GM18508 (cell line): ENCODE measurements around the gene CKAP5.
A peak's percentile ranks its signal among the peaks of the same experiment; 100 is the strongest.

ENCODE experiments used
- ATAC-seq: cut with Tn5 transposase; IDR thresholded peaks from one replicate; pipeline ENCODE4 v1.9.1; 2021; ENCODE audit warnings: moderate number of reproducible peaks; ENCODE audit not compliant: insufficient read depth, unreplicated experiment

Gene CKAP5

DNA sequence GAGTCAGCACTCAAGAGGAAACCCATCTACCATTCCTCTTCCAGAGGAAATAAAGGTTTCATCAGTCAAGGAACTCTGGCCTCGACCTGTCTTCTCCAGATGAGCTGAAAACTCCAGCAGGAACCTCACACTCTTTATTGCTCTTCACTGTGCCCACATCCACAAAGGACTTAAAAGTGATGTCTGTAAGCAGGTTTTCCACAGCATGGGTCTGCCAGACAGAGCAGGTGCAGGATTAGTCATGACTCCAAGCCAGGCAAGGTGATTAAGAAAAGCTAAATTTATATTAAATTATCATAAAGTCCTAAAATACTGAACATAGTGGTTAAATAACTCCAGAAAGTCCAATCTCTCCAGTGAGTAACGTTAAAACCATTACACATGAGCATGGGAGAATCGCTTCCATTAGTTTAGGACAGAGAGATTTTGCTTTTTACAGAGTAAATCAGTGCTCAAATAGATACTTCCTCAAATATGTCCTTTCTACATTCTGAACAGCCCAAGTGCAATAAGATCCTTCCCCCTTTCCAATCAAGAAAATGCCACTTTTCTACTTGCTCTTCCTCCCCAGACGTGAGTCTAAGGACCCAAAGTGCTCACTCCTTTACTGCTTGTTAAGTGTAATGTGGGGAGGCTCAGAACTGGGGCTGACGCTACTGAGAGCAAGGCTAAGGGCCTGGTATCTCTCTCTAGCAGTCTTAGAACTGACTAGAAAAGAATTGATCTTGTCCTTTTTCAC is 10.7 kb upstream of the CKAP5 start:
- no peak for ATAC-seq

DNA sequence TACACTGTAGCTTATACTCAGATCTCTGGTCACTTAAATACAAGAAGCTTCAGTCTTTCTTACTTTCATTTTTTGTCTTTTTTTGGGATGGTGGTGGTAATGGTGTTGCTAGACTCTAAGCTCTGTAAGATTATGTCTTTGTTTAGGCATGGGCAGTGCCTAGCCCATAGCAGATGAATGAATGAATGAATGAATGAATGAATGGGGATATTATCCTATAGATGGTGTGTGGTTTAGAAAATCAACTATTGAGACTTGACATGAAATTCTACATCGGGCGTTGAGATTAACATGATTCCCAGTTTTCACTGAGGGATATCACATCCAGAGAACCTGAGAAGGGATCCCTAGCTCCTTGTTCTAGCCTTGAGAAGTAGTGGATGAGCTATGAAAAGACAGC is 9.8 kb upstream of the CKAP5 start:
- ATAC-seq = no peak

DNA sequence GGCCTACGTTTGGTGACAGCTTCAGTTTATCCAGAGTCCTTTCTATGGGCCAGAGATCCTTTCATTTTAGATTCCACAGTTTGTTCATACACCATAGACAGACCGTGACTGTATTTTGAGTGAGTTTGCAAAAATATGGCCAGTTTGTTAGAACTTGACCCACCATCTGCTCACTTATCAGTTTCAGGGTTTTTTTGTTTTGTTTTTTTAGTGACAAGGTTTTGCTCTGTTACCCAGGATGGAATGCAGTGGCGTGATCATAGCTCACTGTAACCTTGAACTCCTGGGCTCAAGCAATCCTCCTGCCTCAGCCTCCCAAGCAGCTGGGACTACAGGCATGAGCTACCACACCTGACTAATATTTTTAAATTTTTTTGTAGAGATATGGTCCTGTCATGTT is 9.1 kb upstream of the CKAP5 start:
- ATAC-seq = no peak

GRCh38 chr11:46850829-46851380 is 4.8 kb upstream of the CKAP5 start:
- ATAC-seq = no peak

- ATAC-seq = no peak
Observed at GRCh38 chr11:46849631-46850030, 3.6 kb upstream of the CKAP5 start.

- ATAC-seq = peak; percentile 11
Observed at GRCh38 chr11:46846510-46846830, 390 bp upstream of the CKAP5 start.

DNA sequence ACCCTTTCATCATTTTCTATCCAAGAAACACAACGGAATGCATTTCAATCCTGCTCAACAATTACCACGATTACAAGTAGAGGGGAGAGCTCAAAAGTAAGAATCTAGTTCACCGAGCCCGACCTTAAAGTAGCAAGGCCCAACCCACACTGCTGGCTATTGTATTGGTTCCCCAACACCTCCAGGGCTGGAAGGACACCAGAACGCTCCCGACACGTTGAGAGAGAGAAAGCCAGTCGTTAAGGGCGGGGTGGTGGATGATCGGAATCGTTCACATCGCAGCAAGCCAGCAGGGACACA is 690 bp downstream of the CKAP5 start:
- ATAC-seq = peak; percentile 23

DNA sequence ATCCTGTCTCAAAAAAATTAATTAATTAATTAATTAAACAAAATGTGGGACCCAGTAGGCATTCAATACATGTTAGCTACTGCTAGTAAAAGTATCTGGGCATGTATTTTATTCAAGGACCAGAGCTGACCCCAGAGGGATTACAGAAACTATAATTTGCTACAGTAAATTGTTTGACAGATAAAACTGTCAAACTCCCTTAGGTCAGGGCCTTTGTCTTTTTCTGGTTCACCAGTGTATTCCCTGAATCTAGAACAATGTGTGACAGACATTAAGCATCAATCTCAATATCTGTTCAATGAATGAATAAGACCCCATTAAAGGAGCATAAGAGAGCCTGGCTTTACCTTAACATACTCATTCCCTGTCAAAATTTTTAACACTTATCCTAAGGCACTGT is 6.0 kb downstream of the CKAP5 start:
- ATAC-seq = no peak

- ATAC-seq = no peak
Observed at GRCh38 chr11:46838501-46838900, 7.6 kb downstream of the CKAP5 start.

DNA sequence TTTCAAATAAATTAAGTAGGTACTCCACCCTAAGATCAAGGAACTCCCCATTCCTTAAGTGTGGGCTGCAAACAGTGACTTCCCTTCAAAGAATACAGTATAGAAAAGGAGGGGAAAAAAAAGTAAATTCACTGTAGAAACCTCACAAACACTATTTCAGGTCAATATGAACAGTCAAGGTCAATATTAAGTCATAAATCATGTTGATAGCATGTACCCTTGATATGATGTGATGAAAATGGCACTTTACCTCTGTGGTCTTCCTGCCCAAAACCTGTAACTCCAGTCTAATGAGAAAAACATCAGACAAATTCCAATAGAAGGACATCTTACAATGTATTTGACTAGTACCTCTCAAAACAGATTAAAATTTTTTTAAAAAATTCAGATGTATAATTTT is 8.2 kb downstream of the CKAP5 start:
- ATAC-seq = no peak

GRCh38 chr11:46836870-46837269 is 9.2 kb downstream of the CKAP5 start:
- no peak for ATAC-seq

- no peak for ATAC-seq
Observed at GRCh38 chr11:46836431-46836830, 9.6 kb downstream of the CKAP5 start.

GRCh38 chr11:46835897-46836296 is 10.2 kb downstream of the CKAP5 start:
- no peak for ATAC-seq

DNA sequence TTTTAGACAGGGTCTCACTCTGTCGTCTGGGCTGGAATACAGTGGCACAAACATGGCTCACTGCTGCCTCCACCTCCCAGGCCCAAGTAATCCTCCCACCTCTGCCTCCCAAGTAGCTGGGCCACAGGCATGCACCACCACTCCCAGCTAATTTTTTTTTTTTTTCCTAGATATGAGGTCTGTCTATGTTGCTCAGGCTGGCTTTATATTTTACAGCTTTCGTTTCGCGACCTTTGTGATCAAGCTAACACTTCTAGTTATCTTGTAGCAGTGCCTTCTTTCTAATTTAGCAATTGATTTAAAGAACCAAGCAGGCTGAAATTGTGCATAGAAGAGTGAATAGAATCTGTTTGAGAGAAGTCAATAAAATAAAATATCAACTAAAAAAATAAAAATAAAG is 11.3 kb downstream of the CKAP5 start:
- ATAC-seq = no peak

- ATAC-seq = no peak
Observed at GRCh38 chr11:46832511-46833214, 13.4 kb downstream of the CKAP5 start.

DNA sequence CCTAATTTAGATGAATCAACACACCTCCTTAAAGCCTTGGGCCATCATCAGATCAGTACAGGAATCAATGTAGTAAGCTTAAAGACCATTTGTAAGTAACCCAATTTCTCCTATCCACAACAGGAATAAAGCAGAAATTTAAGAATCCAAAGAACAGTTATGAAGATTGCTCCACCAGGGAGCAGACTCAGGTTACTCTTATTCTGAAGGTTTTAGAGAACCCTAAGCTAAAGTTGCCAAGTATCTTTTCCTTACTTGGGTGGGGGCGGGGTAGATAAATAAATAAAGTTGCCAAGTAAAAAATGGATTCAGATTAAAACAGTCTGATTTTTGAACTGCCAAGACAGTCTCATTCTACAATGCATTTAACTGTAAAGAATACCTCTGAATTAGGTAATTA is 18.1 kb downstream of the CKAP5 start:
- ATAC-seq = no peak

GRCh38 chr11:46826310-46827044 is 19.6 kb downstream of the CKAP5 start:
- ATAC-seq = no peak

- no peak for ATAC-seq
Observed at GRCh38 chr11:46808799-46809431, 37.2 kb downstream of the CKAP5 start.

GRCh38 chr11:46801694-46802470 is 44.2 kb downstream of the CKAP5 start:
- no peak for ATAC-seq

- no peak for ATAC-seq
Observed at GRCh38 chr11:46800177-46800576, 45.9 kb downstream of the CKAP5 start.
